ENCODE results near the gene ZFAND4. TPM values are rescaled to one million over a fixed set of nuclear protein-coding genes. Genes with fewer than 3 reads are reported as not detected.

Gene ZFAND4
- total RNA-seq, 1 experiment from 2014 or later: 17.2 TPM

GRCh38 chr10:45593938-45594275, 78.7 kb downstream of the ZFAND4 start:
- no peaks in the 10 kb centered on the region for H3K27me3 ChIP-seq (ENCODE audit: insufficient read depth, low read length)
- no peak for TF ChIP-seq CTCF (conservative IDR thresholded peaks at IDR 0.05)
- H3K27ac Mint-ChIP-seq: peak overlapping the region in 1 of 3 experiments; percentile 98; a peak in 2 of 7 replicates
- H2AK5ac ChIP-seq (ENCODE audit: insufficient read length, low read length): no peak overlapping the region
- no peak overlapping the region for H2AFZ ChIP-seq (ENCODE audit: low read length)
- no CpG with 5 or more reads among the region's 6 CpGs for WGBS (ENCODE audit: extremely low coverage, insufficient read length, low lambda C conversion rate)
- no peak overlapping the region for H4K8ac ChIP-seq (replicated peaks; ENCODE audit: insufficient read length, low read depth, low read length)
- H3K56ac ChIP-seq (ENCODE audit: insufficient read length, low read depth, low read length): no peak overlapping the region
- H3K27me3 Mint-ChIP-seq (ENCODE audit: low read depth): peaks cover 21% of the 10 kb centered on the region
- H3K14ac ChIP-seq (ENCODE audit: insufficient read depth, low read length): no peak overlapping the region
- H3K79me2 ChIP-seq (ENCODE audit: insufficient read depth, low read length): no peaks in the 10 kb centered on the region
- H3K9me3 ChIP-seq (ENCODE audit: control insufficient read depth, low read depth, low read length): no peaks in the 10 kb centered on the region
- H3T11ph ChIP-seq (ENCODE audit: low read length): no peak overlapping the region
- H2BK120ac ChIP-seq (ENCODE audit: low read depth, low read length, poor library complexity, severe bottlenecking): no peak overlapping the region
- H2BK20ac ChIP-seq (ENCODE audit: low read depth, low read length, poor library complexity, severe bottlenecking): no peak overlapping the region
- H3K23me2 ChIP-seq (ENCODE audit: insufficient read length, low read depth, low read length, poor library complexity, severe bottlenecking): no peaks in the 10 kb centered on the region
- H3K4me1 ChIP-seq (ENCODE audit: insufficient read depth, low read length): 0 out of 2 replicates have a peak, but pooled peaks cover 2% of the 10 kb centered on the region
- no peak overlapping the region for H4K91ac ChIP-seq (ENCODE audit: insufficient read length, low read depth, low read length)
- peak overlapping the region; percentile 71 for H3K4me2 ChIP-seq (ENCODE audit: insufficient read depth, insufficient read length, low read length)
- H3K4me3 Mint-ChIP-seq: peak overlapping the region; percentile 80 to 97
- H3K9ac ChIP-seq (ENCODE audit: extremely low read depth, insufficient read length, low read length): peak overlapping the region; percentile 23
- H3K9me3 Mint-ChIP-seq: no peaks in the 10 kb centered on the region
- no peak overlapping the region for H2BK12ac ChIP-seq (ENCODE audit: insufficient read length, low read depth, low read length)
- DNase-seq: no peak
- peaks cover 15 to 16% of the 10 kb centered on the region in 2 experiments for H3K4me1 Mint-ChIP-seq
- H3K4ac ChIP-seq (ENCODE audit: low read depth, low read length): no peak overlapping the region
- H3K27ac ChIP-seq (ENCODE audit: insufficient read length, low read depth, low read length): no peak overlapping the region
- H3K18ac ChIP-seq (ENCODE audit: insufficient read length, low read depth, low read length): no peak overlapping the region
- no peak overlapping the region for H4K5ac ChIP-seq (ENCODE audit: insufficient read length, low read depth, low read length)
- no peaks in the 10 kb centered on the region for H3K79me1 ChIP-seq (ENCODE audit: insufficient read depth, low read depth, low read length, poor library complexity, severe bottlenecking)
- H3K23ac ChIP-seq (ENCODE audit: insufficient read length, low read depth, low read length): no peak overlapping the region
- H3K36me3 Mint-ChIP-seq (ENCODE audit: insufficient read depth in 1 of 3, low read depth in 3 of 3): peaks cover 0 to 1% (median 0%) of the 10 kb centered on the region in 3 experiments; a peak in 2 of 7 replicates
- H2BK15ac ChIP-seq (ENCODE audit: low read depth, low read length): no peak overlapping the region
- H4K20me1 ChIP-seq (ENCODE audit: control insufficient read depth, insufficient read depth, insufficient read length): no peaks in the 10 kb centered on the region
- H2BK5ac ChIP-seq (ENCODE audit: insufficient read length, low read length): no peak overlapping the region

Data from H9 (cell line).